ENCODE measurements around the gene XRCC1.

XRCC1 gene

GRCh38 chr19:43507880-43508279 is 67.4 kb downstream of the XRCC1 start:
- no peak for DNase-seq

GRCh38 chr19:43506629-43507028 is 68.7 kb downstream of the XRCC1 start:
- DNase-seq = no peak

- no peak for DNase-seq
These were observed 69.4 kb downstream of the XRCC1 start for GRCh38 chr19:43505941-43506340.

GRCh38 chr19:43505186-43505456 is 70.2 kb downstream of the XRCC1 start:
- no peak for DNase-seq

- no peak for DNase-seq
These were observed 70.7 kb downstream of the XRCC1 start, which contains the start of gene PHLDB3 for GRCh38 chr19:43504426-43505185. TSS of gene PHLDB3 (minus strand) at chr19:43504746. CDS start at chr19:43504118, 628 bp downstream.

GRCh38 chr19:43503501-43504425 is 71.6 kb downstream of the XRCC1 start:
- DNase-seq = peak; percentile 68

- DNase-seq = no peak
These were observed 72.8 kb downstream of the XRCC1 start for GRCh38 chr19:43502419-43502976.

- no peak for DNase-seq
These were observed 73.5 kb downstream of the XRCC1 start for GRCh38 chr19:43501661-43502418.

GRCh38 chr19:43499042-43499441 is 76.3 kb downstream of the XRCC1 start:
- DNase-seq = no peak

GRCh38 chr19:43498233-43498842 is 77.0 kb downstream of the XRCC1 start:
- DNase-seq = no peak

GRCh38 chr19:43496960-43497359 is 78.4 kb downstream of the XRCC1 start:
- no peak for DNase-seq

GRCh38 chr19:43495082-43495481 is 80.2 kb downstream of the XRCC1 start:
- DNase-seq = no peak
